GM12873 (cell line): ENCODE measurements around the gene TOMM70.

Experiments used
- TF ChIP-seq, protein P1 (sequence below): IDR thresholded peaks from 2 replicates; pipeline ENCODE4 v1.5.1; 2012; ENCODE audit warnings: low read depth, mild to moderate bottlenecking, moderate library complexity, low read length, control low read depth; ENCODE audit not compliant: insufficient read depth; ENCODE audit errors: missing control alignments

TOMM70 gene

DNA sequence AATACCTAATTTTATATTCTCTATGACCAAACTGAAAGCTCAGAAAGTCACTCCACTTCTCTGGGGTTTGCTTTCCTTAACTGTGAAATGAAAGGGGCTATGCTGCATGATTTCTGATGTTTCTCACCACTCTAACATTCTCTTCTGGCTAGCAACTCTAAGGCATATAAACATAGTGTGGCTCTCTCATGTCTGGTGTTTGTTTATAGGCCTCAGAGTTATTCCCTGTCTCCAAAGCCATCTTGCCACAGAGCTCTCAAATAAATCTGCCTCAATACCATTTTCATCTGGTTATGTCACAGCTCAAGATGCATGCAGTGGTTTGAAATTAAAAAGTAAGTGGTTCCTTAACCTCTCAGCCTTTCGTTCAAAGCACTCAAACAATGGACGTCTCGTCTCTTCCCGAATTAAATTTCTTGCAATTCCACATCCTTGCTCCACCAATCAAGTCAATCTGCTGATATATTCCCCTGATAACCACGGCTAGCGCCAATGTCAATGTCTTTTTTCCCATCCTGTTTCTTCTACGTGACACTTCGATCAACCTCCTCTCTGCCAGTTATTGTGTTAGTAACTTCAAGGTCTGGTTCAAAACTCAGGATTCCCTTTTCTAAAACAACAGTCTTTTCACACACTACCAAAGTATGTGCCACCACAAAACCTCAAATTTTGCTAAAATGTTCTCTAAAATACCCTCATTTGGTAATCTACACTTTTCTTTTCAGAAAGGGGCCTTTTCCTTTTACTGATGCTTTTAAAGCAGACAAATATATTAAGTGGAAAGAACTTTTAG, 16.0 kb downstream of the TOMM70 start:
- TF ChIP-seq, protein P1, sequence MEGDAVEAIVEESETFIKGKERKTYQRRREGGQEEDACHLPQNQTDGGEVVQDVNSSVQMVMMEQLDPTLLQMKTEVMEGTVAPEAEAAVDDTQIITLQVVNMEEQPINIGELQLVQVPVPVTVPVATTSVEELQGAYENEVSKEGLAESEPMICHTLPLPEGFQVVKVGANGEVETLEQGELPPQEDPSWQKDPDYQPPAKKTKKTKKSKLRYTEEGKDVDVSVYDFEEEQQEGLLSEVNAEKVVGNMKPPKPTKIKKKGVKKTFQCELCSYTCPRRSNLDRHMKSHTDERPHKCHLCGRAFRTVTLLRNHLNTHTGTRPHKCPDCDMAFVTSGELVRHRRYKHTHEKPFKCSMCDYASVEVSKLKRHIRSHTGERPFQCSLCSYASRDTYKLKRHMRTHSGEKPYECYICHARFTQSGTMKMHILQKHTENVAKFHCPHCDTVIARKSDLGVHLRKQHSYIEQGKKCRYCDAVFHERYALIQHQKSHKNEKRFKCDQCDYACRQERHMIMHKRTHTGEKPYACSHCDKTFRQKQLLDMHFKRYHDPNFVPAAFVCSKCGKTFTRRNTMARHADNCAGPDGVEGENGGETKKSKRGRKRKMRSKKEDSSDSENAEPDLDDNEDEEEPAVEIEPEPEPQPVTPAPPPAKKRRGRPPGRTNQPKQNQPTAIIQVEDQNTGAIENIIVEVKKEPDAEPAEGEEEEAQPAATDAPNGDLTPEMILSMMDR: no peak

DNA sequence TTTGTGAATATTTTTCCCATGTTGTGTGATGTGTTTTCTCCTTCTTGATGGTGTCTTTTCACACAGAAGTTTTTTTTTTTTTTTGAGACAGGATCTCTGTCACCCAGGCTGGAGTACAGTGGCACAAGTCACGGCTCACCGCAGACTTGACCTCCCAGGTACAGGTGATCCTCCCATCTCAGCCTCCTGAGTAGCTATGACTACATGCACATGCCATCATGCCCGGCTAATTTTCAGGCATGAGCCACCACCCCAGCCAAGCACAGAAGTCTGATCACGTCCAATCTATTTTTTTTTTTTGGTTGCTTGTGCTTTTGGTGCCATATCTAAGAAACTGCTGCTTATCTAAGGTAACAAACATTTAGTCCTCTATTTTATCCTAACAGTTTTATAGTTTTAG, 24.6 kb downstream of the TOMM70 start:
- TF ChIP-seq, protein P1: no peak

DNA sequence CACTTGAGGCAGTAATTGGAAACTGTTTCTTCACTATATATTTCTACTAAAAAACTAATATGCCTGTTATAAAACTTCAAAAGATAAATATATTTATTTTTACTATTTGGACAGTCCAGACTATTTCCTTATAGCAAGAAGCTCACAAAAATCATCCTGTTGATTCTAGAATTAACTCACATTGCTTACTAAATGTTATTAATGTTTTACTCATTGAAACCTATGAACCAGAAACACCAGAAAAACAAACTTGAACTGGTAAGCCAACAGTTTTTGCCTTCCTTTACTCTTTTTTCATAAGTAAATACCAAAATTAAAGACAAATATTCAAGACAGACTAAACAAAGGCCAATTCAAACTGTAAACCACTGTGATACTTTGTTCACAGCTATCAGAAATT, 26.4 kb downstream of the TOMM70 start:
- TF ChIP-seq, protein P1: no peak

DNA sequence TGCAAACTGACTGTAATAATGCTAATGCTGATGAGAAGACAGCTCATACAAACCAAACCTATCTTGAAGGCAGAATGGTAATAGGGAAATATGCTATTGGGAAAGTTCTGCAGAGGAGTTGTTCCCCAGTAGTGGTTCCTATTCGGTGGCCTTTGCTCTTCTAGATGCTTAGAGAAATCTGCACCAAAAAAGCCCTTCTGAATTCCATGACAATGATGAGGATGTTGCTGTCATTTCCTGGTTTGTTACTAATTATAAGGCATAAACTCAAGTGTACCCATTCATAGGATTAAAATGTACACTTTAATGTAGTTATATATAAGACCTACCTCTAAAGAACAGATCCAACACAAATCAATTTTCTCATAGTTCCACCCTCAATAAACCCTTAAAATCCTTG, 30.1 kb downstream of the TOMM70 start:
- TF ChIP-seq, protein P1: no peak

DNA sequence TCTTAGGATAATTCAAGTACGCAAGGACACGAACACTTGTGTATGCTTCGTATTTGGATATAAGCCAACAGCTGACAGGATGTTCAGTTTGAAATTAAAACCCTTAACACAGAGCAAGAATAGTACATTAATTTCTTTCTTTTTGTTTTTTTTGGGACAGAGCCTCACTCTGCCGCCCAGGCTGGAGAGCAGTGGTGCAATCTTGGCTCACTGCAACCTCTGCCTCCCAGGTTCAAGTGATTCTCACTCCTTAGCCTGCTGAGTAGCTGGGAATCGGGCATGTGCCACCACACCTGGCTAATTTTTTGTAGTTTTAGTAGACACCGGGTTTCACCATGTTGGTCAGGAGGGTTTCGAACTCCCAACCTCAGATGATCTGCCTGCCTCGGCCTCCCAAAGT, 32.4 kb downstream of the TOMM70 start:
- TF ChIP-seq, protein P1: no peak

- TF ChIP-seq, protein P1: no peak
Measured at GRCh38 chr3:100366424-100366823, 34.5 kb downstream of the TOMM70 start.

- TF ChIP-seq, protein P1: no peak
Measured at GRCh38 chr3:100364421-100364820, 36.5 kb downstream of the TOMM70 start.
